Measurements from ENCODE around the gene PPP1R9A. TPM values are rescaled to one million over a fixed set of nuclear protein-coding genes. Genes with fewer than 3 reads are reported as not detected.

Gene PPP1R9A
- total RNA-seq, 1 experiment from 2014 or later = 13.5 TPM

DNA sequence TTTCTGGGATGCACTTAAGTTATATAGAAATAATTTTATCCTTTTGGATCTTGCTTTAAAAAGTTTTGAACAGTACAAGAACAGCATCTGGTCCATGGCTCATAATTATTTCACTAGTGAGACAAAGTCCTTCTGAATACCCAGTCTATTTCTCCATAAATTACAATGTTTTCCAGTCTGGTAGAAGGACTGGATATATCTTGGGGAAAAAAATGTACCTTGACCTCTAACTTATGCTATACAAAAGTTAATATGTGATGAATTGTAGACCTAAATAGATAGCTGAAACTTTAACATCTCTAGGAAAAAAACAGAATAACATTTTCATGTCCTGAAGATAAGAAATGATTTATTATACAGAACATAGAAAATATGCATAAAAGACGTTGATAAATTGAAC, 88.5 kb downstream of the PPP1R9A start:
- no peaks in the 10 kb centered on the region for H3K9me2 ChIP-seq (ENCODE audit: insufficient read depth)
- no peak overlapping the region for H3K9ac ChIP-seq (ENCODE audit: low read length)
- no peaks in the 10 kb centered on the region for H3K4me1 ChIP-seq (ENCODE audit: control insufficient read depth in 1 of 2, insufficient read depth in 2 of 2, low read length in 2 of 2)
- no peak overlapping the region for H2AFZ ChIP-seq (ENCODE audit: low read depth, low read length, poor library complexity, severe bottlenecking)
- no TSS peak for BruUV-seq (replicated peaks)
- H4K20me1 ChIP-seq (ENCODE audit: insufficient read depth) = no peaks in the 10 kb centered on the region
- CTCF ChIA-PET = no interaction called here
- intact Hi-C loops (cut with micrococcal nuclease) = no loop called here
- RAD21 ChIA-PET (ENCODE audit: low non-redundant PET in 1 of 2, low total read pairs in 2 of 2, uncharacterized antibody in 2 of 2, unreplicated experiment in 2 of 2) = no interaction called here
- no peaks in the 10 kb centered on the region for H3K36me3 ChIP-seq (ENCODE audit: control insufficient read depth in 1 of 2, insufficient read depth in 2 of 2, low read length in 2 of 2)
- DNase-seq (ENCODE audit: low read depth, low spot score) = no peak
- no peak overlapping the region for H3K4me2 ChIP-seq (ENCODE audit: low read length)
- no peaks in the 10 kb centered on the region for H3K9me3 ChIP-seq (ENCODE audit: control insufficient read depth in 1 of 2, insufficient read depth in 1 of 2, low read depth in 1 of 2, low read length in 2 of 2)
- ATAC-seq = no peak
- no peak overlapping the region for H3K27ac ChIP-seq (ENCODE audit: low read depth, low read length)
- no peak overlapping the region for H3K4me3 ChIP-seq (replicated peaks in 1 of 2; ENCODE audit: low read depth in 1 of 2, low read length in 2 of 2)
- H3K79me2 ChIP-seq (ENCODE audit: insufficient read depth, low read length) = no peaks in the 10 kb centered on the region
- H3K27me3 ChIP-seq (ENCODE audit: insufficient read depth, low read length) = no peaks in the 10 kb centered on the region
- POLR2A ChIA-PET = no interaction called here
- TF ChIP-seq EZH2phosphoT487 (IDR thresholded peaks at IDR 0.05; ENCODE audit: borderline replicate concordance) (no peak), POLR2AphosphoS5 (IDR thresholded peaks at IDR 0.05; ENCODE audit: low read depth, low read length) (no peak), ELF1 (IDR thresholded peaks at IDR 0.05; ENCODE audit: borderline replicate concordance, low read depth) (no peak), RAD21 (IDR thresholded peaks at IDR 0.05; ENCODE audit: low read depth) (no peak)

GRCh38 chr7:94996369-94996768, 89.0 kb downstream of the PPP1R9A start:
- BruUV-seq (replicated peaks) = no TSS peak
- RAD21 ChIA-PET (ENCODE audit: low non-redundant PET in 1 of 2, low total read pairs in 2 of 2, uncharacterized antibody in 2 of 2, unreplicated experiment in 2 of 2) = no interaction called here
- POLR2A ChIA-PET = no interaction called here
- Histone ChIP-seq H3K4me1 (ENCODE audit: control insufficient read depth in 1 of 2, insufficient read depth in 2 of 2, low read length in 2 of 2) (no peaks in the 10 kb centered on the region), H3K9me2 (ENCODE audit: insufficient read depth) (no peaks in the 10 kb centered on the region), H3K9ac (ENCODE audit: low read length) (no peak overlapping the region), H4K20me1 (ENCODE audit: insufficient read depth) (no peaks in the 10 kb centered on the region), H3K4me2 (ENCODE audit: low read length) (no peak overlapping the region), H3K9me3 (ENCODE audit: control insufficient read depth in 1 of 2, insufficient read depth in 1 of 2, low read depth in 1 of 2, low read length in 2 of 2) (no peaks in the 10 kb centered on the region), H2AFZ (ENCODE audit: low read depth, low read length, poor library complexity, severe bottlenecking) (no peak overlapping the region), H3K36me3 (ENCODE audit: control insufficient read depth in 1 of 2, insufficient read depth in 2 of 2, low read length in 2 of 2) (no peaks in the 10 kb centered on the region), H3K27me3 (ENCODE audit: insufficient read depth, low read length) (no peaks in the 10 kb centered on the region), H3K27ac (ENCODE audit: low read depth, low read length) (no peak overlapping the region), H3K4me3 (replicated peaks in 1 of 2; ENCODE audit: low read depth in 1 of 2, low read length in 2 of 2) (no peak overlapping the region), H3K79me2 (ENCODE audit: insufficient read depth, low read length) (no peaks in the 10 kb centered on the region)
- intact Hi-C loops (cut with micrococcal nuclease) = no loop called here
- ATAC-seq (no peak), DNase-seq (ENCODE audit: low read depth, low spot score) (no peak)
- CTCF ChIA-PET = no interaction called here
- TF ChIP-seq SIN3A (IDR thresholded peaks at IDR 0.05; ENCODE audit: low read depth) (no peak), EZH2 (IDR thresholded peaks at IDR 0.05) (no peak), YY1 (IDR thresholded peaks at IDR 0.05; ENCODE audit: extremely low read depth, insufficient replicate concordance, low read depth, low read length) (no peak)
- TF ChIP-seq, protein P1, sequence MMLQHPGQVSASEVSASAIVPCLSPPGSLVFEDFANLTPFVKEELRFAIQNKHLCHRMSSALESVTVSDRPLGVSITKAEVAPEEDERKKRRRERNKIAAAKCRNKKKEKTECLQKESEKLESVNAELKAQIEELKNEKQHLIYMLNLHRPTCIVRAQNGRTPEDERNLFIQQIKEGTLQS (IDR thresholded peaks at IDR 0.05) = no peak
